Right lobe of liver (tissue), 4 donors: ENCODE data around the gene INSIG1.

Source experiments
- CTCF ChIP-seq, 4 donors: fragments of 200-600 bp in 3 of 4; fragments of 450-650 bp in 1 of 4; IDR thresholded peaks; one replicate each; pipeline versions ENCODE4 v1.5.1 to v1.8.0; 2016 to 2022; ENCODE audit warnings: antibody characterized with exemption in 4 of 4, mild to moderate bottlenecking in 2 of 4
- POLR2A ChIP-seq: fragments of 450-650 bp; IDR thresholded peaks from one replicate; pipeline ENCODE4 v1.6.1; 2017; ENCODE audit warnings: antibody characterized with exemption, mild to moderate bottlenecking
- donor health status: DM: no; HTN: no; CAD: no.
- donor health status: DM: no; HTN: no; CAD: no.
- donor health status: DM: no; HTN: yes; CAD: no.

DNA sequence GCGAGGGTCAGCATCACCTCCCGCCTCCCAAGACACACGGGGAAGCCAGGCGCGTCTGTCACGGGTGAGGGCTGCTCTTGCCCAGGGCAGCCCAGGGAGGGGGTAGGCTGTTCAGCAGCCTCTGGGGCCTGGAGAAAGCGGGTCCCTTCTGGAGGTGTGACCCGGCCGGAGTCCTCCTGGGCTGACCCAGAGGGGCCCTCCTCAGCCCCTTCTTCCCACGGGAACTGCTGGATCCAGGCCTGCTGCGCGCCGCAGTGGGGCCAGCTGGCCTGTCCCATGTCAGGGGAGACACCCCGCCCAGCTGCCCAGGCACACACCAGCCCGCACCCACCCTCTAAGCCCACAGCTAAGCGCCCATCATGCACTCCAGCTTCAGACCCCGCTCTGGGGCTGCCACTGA, 41.8 kb downstream of the INSIG1 start:
- TF ChIP-seq CTCF (IDR thresholded peaks at IDR 0.05) (no peak), POLR2A (no peak)
